ENCODE results near the gene RNASE7. TPM values are rescaled to one million over a fixed set of nuclear protein-coding genes. Genes with fewer than 3 reads are reported as not detected.
"Not testable (repeated sequence)": the region's sequence is repeated elsewhere in the genome, so short reads cannot be mapped to it uniquely, and the experiment has no call there.

RNASE7 gene
- total and polyA plus RNA-seq, 4 donors: 0.13 to 0.18 TPM; not detected in 2

GRCh38 chr14:21038441-21039422, 3.4 kb upstream of the RNASE7 start:
- no peaks in the 10 kb centered on the region for H3K9me3 ChIP-seq (ENCODE audit: control insufficient read depth in 4 of 4, insufficient read depth in 3 of 4, low read length in 3 of 4)
- H3K4me1 ChIP-seq (ENCODE audit: control insufficient read depth in 5 of 5, insufficient read depth in 5 of 5, low read length in 5 of 5): peaks cover 7 to 26% (median 22%) of the 10 kb centered on the region in 5 donors
- no peaks in the 10 kb centered on the region for H3K36me3 ChIP-seq (ENCODE audit: control insufficient read depth in 4 of 4, insufficient read depth in 4 of 4, low read length in 4 of 4)
- 28 to 49% methylated on average over 10 of the region's 10 CpGs for WGBS, 2 donors
- peak; percentile 15 for ATAC-seq (ENCODE audit: insufficient read depth, low FRiP score)
- no peak overlapping the region for H3K4me3 ChIP-seq
- TF ChIP-seq CTCF (IDR thresholded peaks at IDR 0.05; ENCODE audit: control extremely low read depth, extremely low read depth): no peak
- peak; percentile 89 to 98 (median 94) for DNase-seq
- H3K9ac ChIP-seq (ENCODE audit: insufficient read depth in 1 of 2, low read length in 2 of 2): peak overlapping the region in 1 of 2 donors; percentile 61
- H3K27ac ChIP-seq (ENCODE audit: low read depth in 1 of 2, low read length in 1 of 2): peak overlapping the region; percentile 68 to 71
- no peaks in the 10 kb centered on the region for H3K27me3 ChIP-seq (ENCODE audit: control insufficient read depth in 3 of 3, insufficient read depth in 3 of 3, low read length in 2 of 3)

DNA sequence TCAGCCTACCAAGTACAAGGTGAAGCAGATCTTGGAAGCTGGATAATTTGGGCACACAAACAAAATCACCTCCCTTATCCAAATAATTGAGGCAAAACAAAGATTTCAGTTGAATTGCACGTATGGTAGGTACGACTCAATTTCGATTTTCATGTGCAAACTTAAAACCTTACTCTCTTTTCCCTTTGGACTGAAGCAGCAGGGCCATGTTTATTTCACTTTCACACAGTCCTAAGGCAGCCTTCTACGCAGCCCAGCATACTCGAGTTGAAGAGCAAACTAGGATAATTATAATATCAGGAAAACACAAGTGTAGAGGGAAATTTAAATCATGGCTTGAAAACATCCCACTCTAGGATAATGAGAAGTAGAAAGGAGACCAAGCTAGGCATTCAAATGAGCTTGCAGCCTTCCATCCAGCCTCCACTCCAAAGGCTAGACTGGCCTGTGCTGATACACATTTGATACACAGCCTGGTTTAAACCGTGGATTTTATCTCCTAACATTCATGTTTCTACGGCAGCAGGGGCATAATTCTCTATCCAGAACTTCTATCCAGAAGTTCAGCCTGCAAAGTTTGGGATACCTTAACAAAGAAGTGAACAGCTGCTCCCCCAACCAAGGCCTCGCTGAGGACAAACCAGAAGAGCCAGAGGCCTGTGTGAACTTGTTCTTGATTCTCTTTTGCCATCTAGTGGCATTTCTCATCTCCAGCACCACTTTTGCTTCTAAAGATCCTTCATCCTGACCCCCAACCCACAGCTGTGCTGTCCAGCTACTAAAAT, 2.4 kb upstream of the RNASE7 start:
- no peak overlapping the region for H3K4me3 ChIP-seq
- peaks cover 12 to 26% (median 23%) of the 10 kb centered on the region in 5 donors for H3K4me1 ChIP-seq (ENCODE audit: control insufficient read depth in 5 of 5, insufficient read depth in 5 of 5, low read length in 5 of 5)
- peak overlapping the region in 1 of 2 donors; percentile 61 for H3K9ac ChIP-seq (ENCODE audit: insufficient read depth in 1 of 2, low read length in 2 of 2)
- H3K27ac ChIP-seq (ENCODE audit: low read depth in 1 of 2, low read length in 1 of 2): peak overlapping the region; percentile 68 to 71
- no peaks in the 10 kb centered on the region for H3K36me3 ChIP-seq (ENCODE audit: control insufficient read depth in 4 of 4, insufficient read depth in 4 of 4, low read length in 4 of 4)
- peak; percentile 68 to 91 (median 88) for DNase-seq
- TF ChIP-seq CTCF (IDR thresholded peaks at IDR 0.05; ENCODE audit: control extremely low read depth, extremely low read depth): peak; percentile 45
- H3K9me3 ChIP-seq (ENCODE audit: control insufficient read depth in 4 of 4, insufficient read depth in 3 of 4, low read length in 3 of 4): peaks cover 0 to 2% (median 0%) of the 10 kb centered on the region in 4 donors
- WGBS, 2 donors: 49 to 61% methylated on average over 8 of the region's 8 CpGs
- no peak for ATAC-seq (ENCODE audit: insufficient read depth, low FRiP score)
- no peaks in the 10 kb centered on the region for H3K27me3 ChIP-seq (ENCODE audit: control insufficient read depth in 3 of 3, insufficient read depth in 3 of 3, low read length in 2 of 3)

DNA sequence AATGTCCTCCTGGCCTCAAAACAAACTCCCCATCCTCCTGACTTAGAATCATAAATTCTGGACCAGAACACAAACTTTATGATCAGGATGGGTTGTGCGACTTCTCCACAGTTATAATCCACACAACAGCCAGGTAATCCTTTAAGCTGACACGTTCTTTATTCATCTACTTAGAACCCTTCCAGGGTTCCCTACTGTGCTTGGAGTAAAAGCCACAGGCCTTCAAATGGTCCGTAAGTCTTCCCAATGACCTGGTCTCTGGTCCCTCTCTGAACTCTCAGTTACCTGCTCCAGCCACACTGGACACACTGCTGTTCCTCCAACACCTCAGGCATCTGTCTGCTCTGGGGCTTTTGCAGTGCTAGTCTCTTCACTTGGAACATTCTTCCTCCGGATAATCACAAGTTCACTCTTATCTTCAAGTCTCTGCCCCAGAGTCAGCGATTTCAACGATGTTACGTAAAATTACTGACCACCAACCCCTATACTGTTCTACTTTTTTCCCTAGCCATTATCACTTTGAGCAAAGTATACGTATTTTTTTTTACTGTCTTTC, 1.7 kb upstream of the RNASE7 start:
- no peak overlapping the region for H3K4me3 ChIP-seq
- ATAC-seq (ENCODE audit: insufficient read depth, low FRiP score) (no peak), DNase-seq (no peak)
- no peak overlapping the region for H3K9ac ChIP-seq (ENCODE audit: insufficient read depth in 1 of 2, low read length in 2 of 2)
- 77 to 83% methylated on average over 8 of the region's 8 CpGs for WGBS, 2 donors
- H3K9me3 ChIP-seq (ENCODE audit: control insufficient read depth in 4 of 4, insufficient read depth in 3 of 4, low read length in 3 of 4): peaks cover 0 to 2% (median 0%) of the 10 kb centered on the region in 4 donors
- no peaks in the 10 kb centered on the region for H3K27me3 ChIP-seq (ENCODE audit: control insufficient read depth in 3 of 3, insufficient read depth in 3 of 3, low read length in 2 of 3)
- TF ChIP-seq CTCF (IDR thresholded peaks at IDR 0.05; ENCODE audit: control extremely low read depth, extremely low read depth): no peak
- H3K36me3 ChIP-seq (ENCODE audit: control insufficient read depth in 4 of 4, insufficient read depth in 4 of 4, low read length in 4 of 4): no peaks in the 10 kb centered on the region
- H3K4me1 ChIP-seq (ENCODE audit: control insufficient read depth in 5 of 5, insufficient read depth in 5 of 5, low read length in 5 of 5): peaks cover 12 to 26% (median 23%) of the 10 kb centered on the region in 5 donors
- H3K27ac ChIP-seq (ENCODE audit: low read depth in 1 of 2, low read length in 1 of 2): no peak overlapping the region

DNA sequence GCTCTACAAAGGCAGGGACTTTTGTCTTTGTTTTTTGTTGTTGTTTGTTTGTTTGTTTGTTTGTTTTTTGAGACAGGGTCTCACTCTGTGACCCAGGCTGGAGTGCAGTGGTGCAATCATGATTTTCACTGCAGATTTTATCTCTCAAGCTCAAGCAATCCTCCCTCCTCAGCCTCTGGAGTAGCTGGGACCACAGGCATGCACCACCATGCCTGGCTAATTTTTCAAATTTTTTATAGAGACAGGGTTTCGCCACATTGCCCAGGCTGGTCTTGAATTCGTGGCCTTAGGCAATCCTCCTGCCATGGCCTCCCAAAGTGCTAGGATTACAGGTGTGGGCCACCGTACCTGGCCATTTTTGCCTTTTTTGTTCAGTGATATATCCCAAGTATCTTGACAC, 1.2 kb upstream of the RNASE7 start:
- not testable (repeated sequence) for ATAC-seq (ENCODE audit: insufficient read depth, low FRiP score); DNase-seq; H3K27ac ChIP-seq (ENCODE audit: low read depth in 1 of 2, low read length in 1 of 2); H3K27me3 ChIP-seq (ENCODE audit: control insufficient read depth in 3 of 3, insufficient read depth in 3 of 3, low read length in 2 of 3); H3K9ac ChIP-seq (ENCODE audit: insufficient read depth in 1 of 2, low read length in 2 of 2); H3K36me3 ChIP-seq (ENCODE audit: control insufficient read depth in 4 of 4, insufficient read depth in 4 of 4, low read length in 4 of 4); H3K4me3 ChIP-seq; H3K9me3 ChIP-seq (ENCODE audit: control insufficient read depth in 4 of 4, insufficient read depth in 3 of 4, low read length in 3 of 4)
- WGBS, 2 donors: 83 to 86% methylated on average over 3 of the region's 3 CpGs
- peaks cover 12 to 26% (median 23%) of the 10 kb centered on the region in 5 donors for H3K4me1 ChIP-seq (ENCODE audit: control insufficient read depth in 5 of 5, insufficient read depth in 5 of 5, low read length in 5 of 5)
